ENCODE measurements around the gene ARID1B.

DNA sequence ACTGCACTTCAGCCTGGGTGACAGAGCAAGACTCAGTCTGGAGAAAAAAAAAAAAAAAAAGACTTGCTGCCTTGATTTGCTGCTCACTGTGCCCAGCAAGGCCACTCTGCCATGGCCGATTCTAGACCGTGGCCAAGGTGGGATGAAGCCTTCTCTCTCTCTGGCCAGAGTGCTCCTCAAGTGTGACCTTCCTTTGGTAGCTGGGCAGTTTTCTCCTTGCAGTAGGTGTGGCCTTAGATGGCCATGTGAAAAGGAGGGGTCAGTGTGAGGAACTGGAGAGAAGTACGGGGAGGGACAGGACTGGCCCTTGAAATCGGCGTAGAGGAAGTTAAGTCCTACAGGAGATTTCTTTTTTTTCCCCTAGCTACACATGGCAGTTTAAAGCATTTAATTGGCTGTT is 272.0 kb downstream of the ARID1B start:
- TF ChIP-seq, protein P1, sequence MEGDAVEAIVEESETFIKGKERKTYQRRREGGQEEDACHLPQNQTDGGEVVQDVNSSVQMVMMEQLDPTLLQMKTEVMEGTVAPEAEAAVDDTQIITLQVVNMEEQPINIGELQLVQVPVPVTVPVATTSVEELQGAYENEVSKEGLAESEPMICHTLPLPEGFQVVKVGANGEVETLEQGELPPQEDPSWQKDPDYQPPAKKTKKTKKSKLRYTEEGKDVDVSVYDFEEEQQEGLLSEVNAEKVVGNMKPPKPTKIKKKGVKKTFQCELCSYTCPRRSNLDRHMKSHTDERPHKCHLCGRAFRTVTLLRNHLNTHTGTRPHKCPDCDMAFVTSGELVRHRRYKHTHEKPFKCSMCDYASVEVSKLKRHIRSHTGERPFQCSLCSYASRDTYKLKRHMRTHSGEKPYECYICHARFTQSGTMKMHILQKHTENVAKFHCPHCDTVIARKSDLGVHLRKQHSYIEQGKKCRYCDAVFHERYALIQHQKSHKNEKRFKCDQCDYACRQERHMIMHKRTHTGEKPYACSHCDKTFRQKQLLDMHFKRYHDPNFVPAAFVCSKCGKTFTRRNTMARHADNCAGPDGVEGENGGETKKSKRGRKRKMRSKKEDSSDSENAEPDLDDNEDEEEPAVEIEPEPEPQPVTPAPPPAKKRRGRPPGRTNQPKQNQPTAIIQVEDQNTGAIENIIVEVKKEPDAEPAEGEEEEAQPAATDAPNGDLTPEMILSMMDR (conservative IDR thresholded peaks at IDR 0.05; ENCODE audit: low read length), result no peak
- no peak for TF ChIP-seq EZH2phosphoT487 (IDR thresholded peaks at IDR 0.05; ENCODE audit: borderline replicate concordance, low read depth, low read length)

Data from OCI-LY7 (cell line).